BJ (cell line): ENCODE results near the gene TOPAZ1. TPM values are rescaled to one million over a fixed set of nuclear protein-coding genes. Genes with fewer than 3 reads are reported as not detected.

Source experiments
- CTCF ChIA-PET: fragments of 350-600 bp; formaldehyde crosslinking; extraction: SDS; loops from one replicate; lab custom pipeline; 2021; ENCODE audit warnings: antibody characterized with exemption, inconsistent platforms; lab: Yijun Ruan, JAX
- POLR2A ChIA-PET: fragments of 300-600 bp; sonication (Branson Sonifier 250); formaldehyde crosslinking; extraction: SDS; loops from one replicate; lab custom pipeline; 2021; ENCODE audit warnings: antibody characterized with exemption; lab: Charles Lee
- DNase-seq: peaks from one replicate; pipeline ENCODE4 v3.0.0-alpha.2; 2011; ENCODE audit warnings: low read depth
- H3K27me3 ChIP-seq: 2 replicates; pipeline ENCODE4 v1.6.0; 2011; ENCODE audit warnings: low read length; ENCODE audit not compliant: control insufficient read depth, insufficient read depth
- H3K36me3 ChIP-seq: 2 replicates; pipeline ENCODE4 v1.5.1; 2011; ENCODE audit warnings: low read length; ENCODE audit not compliant: control insufficient read depth, insufficient read depth
- H3K4me3 ChIP-seq: 2 replicates; pipeline ENCODE4 v1.5.1; 2011; ENCODE audit warnings: low read depth, mild to moderate bottlenecking, control low read depth, low read length
- CTCF ChIP-seq: IDR thresholded peaks from 2 replicates; pipeline ENCODE4 v1.5.1; 2011; ENCODE audit warnings: low read depth, mild to moderate bottlenecking, control low read depth, inconsistent platforms, low read length, moderate library complexity; ENCODE audit not compliant: insufficient read depth
- polyA plus RNA-seq: library from polyadenylated mRNA; depleted of rRNA; stranded (reverse); fragments of >200 nt; gene quantifications from 2 replicates; pipeline ENCODE4 v1.2.3, GENCODE V29; 2011

TOPAZ1 gene
- polyA plus RNA-seq, 1 experiment, result not detected

- H3K27me3 ChIP-seq, result peaks cover 6% of the 10 kb centered on the region; the same call in 1 of the 2 replicates
- no peaks in the 10 kb centered on the region for H3K36me3 ChIP-seq
- TF ChIP-seq CTCF, result no peak
- CTCF ChIA-PET, result interaction anchor here (2.2 kb wide), 1 partner anchor 8 kb away, joined by 8 read pairs; the partner anchor contains the start of gene TCAIM
- POLR2A ChIA-PET, result no interaction called here
- H3K4me3 ChIP-seq, result no peak overlapping the region
- DNase-seq, result no peak
These were observed 88.3 kb downstream of the TOPAZ1 start for GRCh38 chr3:44329946-44330345.

- ChIA-PET CTCF (no interaction called here), POLR2A (no interaction called here)
- TF ChIP-seq CTCF, result no peak
- no peaks in the 10 kb centered on the region for H3K36me3 ChIP-seq
- H3K4me3 ChIP-seq, result no peak overlapping the region
- peaks cover 6% of the 10 kb centered on the region; the same call in 1 of the 2 replicates for H3K27me3 ChIP-seq
- no peak for DNase-seq
These were observed 88.8 kb downstream of the TOPAZ1 start for GRCh38 chr3:44330444-44330843.

GRCh38 chr3:44334326-44334725 lies 92.6 kb downstream of the TOPAZ1 start:
- Histone ChIP-seq H3K27me3 (peaks cover 3% of the 10 kb centered on the region; the same call in 1 of the 2 replicates), H3K4me3 (no peak overlapping the region), H3K36me3 (no peaks in the 10 kb centered on the region)
- CTCF ChIA-PET, result interaction anchor here (7.0 kb wide), 1 partner anchor 11 kb away, joined by 35 read pairs; no protein-coding TSS in a partner anchor
- no peak for DNase-seq
- POLR2A ChIA-PET, result no interaction called here
- no peak for TF ChIP-seq CTCF

- POLR2A ChIA-PET, result no interaction called here
These were observed 95.6 kb downstream of the TOPAZ1 start for GRCh38 chr3:44337248-44337785.

More at GRCh38 chr3:44337248-44337785, 95.6 kb downstream of the TOPAZ1 start:
- Histone ChIP-seq H3K4me3 (peak overlapping the region; percentile 94), H3K27me3 (peaks cover 2% of the 10 kb centered on the region; the same call in 1 of the 2 replicates), H3K36me3 (no peaks in the 10 kb centered on the region)
- TF ChIP-seq CTCF, result no peak
- DNase-seq, result no peak
- CTCF ChIA-PET, result interaction anchor here (2.2 to 7.0 kb wide), 3 partner anchors 9 to 576 kb away, joined by 5 to 35 read pairs (median 8); no protein-coding TSS in a partner anchor
